PFSK-1 (cell line): ENCODE data around the gene IFNA10.
"Not testable (repeated sequence)": the region's sequence is repeated elsewhere in the genome, so short reads cannot be mapped to it uniquely, and the experiment has no call there.

Source experiments
- FOXP2 ChIP-seq: optimal IDR thresholded peaks from 2 replicates; pipeline ENCODE3; 2011; ENCODE audit warnings: borderline replicate concordance, control low read depth, inconsistent platforms; ENCODE audit not compliant: insufficient read depth; ENCODE audit errors: extremely low read length, extremely low read depth
- POLR2AphosphoS5 ChIP-seq: IDR thresholded peaks from 2 replicates; pipeline ENCODE4 v1.6.1; 2012; ENCODE audit warnings: low read depth, mild to moderate bottlenecking, control low read depth, low read length, moderate library complexity
- SIN3A ChIP-seq: IDR thresholded peaks from 2 replicates; pipeline ENCODE4 v1.6.1; 2012; ENCODE audit warnings: mild to moderate bottlenecking, low read length, moderate library complexity, borderline replicate concordance; ENCODE audit not compliant: insufficient read depth
- TAF1 ChIP-seq: IDR thresholded peaks from 2 replicates; pipeline ENCODE4 v1.6.1; 2012; ENCODE audit warnings: low read length, control low read depth, borderline replicate concordance; ENCODE audit not compliant: insufficient read depth
- TF ChIP-seq, protein P1 (sequence below), 2 experiments: IDR thresholded peaks; 2 replicates each; pipeline versions ENCODE4 v1.6.1 to v1.8.0; 2011 to 2012; ENCODE audit warnings: low read depth in 2 of 2, low read length in 2 of 2, control low read depth in 1 of 2, inconsistent platforms in 1 of 2, mild to moderate bottlenecking in 1 of 2, moderate library complexity in 1 of 2; ENCODE audit not compliant: insufficient read depth in 1 of 2

DNA sequence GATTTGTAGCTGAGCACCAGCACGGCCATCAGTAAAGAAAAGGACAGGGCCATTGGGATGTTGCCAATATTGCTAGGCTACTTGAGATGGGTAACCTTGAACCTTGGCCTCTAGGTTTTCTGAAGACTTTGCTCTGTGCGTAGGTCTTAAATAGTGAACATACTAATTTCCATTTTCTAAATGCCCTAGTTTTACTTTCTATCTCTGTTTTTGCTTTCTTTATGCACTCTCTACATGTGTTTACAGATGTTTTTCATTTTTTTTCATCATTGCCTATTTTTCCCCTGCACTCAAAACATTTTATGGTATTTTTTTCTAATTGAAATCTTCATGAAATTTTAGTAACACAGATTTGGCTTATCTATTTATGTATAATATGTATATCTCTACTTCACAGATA, 40.4 kb downstream of the IFNA10 start, which contains the start of gene IFNA21:
- TF ChIP-seq POLR2AphosphoS5, SIN3A, TAF1, FOXP2: not testable (repeated sequence)
- TF ChIP-seq, protein P1, sequence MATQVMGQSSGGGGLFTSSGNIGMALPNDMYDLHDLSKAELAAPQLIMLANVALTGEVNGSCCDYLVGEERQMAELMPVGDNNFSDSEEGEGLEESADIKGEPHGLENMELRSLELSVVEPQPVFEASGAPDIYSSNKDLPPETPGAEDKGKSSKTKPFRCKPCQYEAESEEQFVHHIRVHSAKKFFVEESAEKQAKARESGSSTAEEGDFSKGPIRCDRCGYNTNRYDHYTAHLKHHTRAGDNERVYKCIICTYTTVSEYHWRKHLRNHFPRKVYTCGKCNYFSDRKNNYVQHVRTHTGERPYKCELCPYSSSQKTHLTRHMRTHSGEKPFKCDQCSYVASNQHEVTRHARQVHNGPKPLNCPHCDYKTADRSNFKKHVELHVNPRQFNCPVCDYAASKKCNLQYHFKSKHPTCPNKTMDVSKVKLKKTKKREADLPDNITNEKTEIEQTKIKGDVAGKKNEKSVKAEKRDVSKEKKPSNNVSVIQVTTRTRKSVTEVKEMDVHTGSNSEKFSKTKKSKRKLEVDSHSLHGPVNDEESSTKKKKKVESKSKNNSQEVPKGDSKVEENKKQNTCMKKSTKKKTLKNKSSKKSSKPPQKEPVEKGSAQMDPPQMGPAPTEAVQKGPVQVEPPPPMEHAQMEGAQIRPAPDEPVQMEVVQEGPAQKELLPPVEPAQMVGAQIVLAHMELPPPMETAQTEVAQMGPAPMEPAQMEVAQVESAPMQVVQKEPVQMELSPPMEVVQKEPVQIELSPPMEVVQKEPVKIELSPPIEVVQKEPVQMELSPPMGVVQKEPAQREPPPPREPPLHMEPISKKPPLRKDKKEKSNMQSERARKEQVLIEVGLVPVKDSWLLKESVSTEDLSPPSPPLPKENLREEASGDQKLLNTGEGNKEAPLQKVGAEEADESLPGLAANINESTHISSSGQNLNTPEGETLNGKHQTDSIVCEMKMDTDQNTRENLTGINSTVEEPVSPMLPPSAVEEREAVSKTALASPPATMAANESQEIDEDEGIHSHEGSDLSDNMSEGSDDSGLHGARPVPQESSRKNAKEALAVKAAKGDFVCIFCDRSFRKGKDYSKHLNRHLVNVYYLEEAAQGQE (IDR thresholded peaks at IDR 0.05; ENCODE audit: insufficient read depth in 1 of 2, low read depth in 2 of 2, low read length in 2 of 2): not testable (repeated sequence)
